Neural progenitor cell (in vitro differentiated cells): ENCODE results near the gene CGB2.

Source experiments
- CTCF ChIP-seq: fragments of 200-600 bp; sonication (generic); IDR thresholded peaks from 2 replicates; pipeline ENCODE4 v1.5.1; 2017; ENCODE audit warnings: antibody characterized with exemption, mild to moderate bottlenecking
- EZH2 ChIP-seq: fragments of 200-600 bp; sonication (generic); IDR thresholded peaks from 2 replicates; pipeline ENCODE4 v1.6.1; 2017; ENCODE audit warnings: antibody characterized with exemption, mild to moderate bottlenecking, moderate library complexity
- EZH2phosphoT487 ChIP-seq: fragments of 200-600 bp; sonication (generic); IDR thresholded peaks from 2 replicates; pipeline ENCODE4 v1.6.1; 2017; ENCODE audit warnings: antibody characterized with exemption

GRCh38 chr19:49017041-49017665 lies 14.5 kb upstream of the CGB2 start, which contains the start of gene LHB:
- TF ChIP-seq CTCF (no peak), EZH2phosphoT487 (no peak), EZH2 (no peak)
